Left ventricle myocardium inferior (tissue), 1 donor: ENCODE measurements around the gene PPP1R3G. TPM values are rescaled to one million over a fixed set of nuclear protein-coding genes. Genes with fewer than 3 reads are reported as not detected.

Source experiments
- DNase-seq: peaks from one replicate; pipeline ENCODE4 v3.0.0-alpha.2; 2020
- H3K27ac ChIP-seq: fragments of 200-600 bp; replicated peaks from 2 replicates; pipeline ENCODE4 v1.8.0; 2021
- H3K27me3 ChIP-seq: fragments of 200-600 bp; 2 replicates; pipeline ENCODE4 v1.8.0; 2021; ENCODE audit warnings: low read depth
- H3K36me3 ChIP-seq: fragments of 200-600 bp; 2 replicates; pipeline ENCODE4 v1.8.0; 2021
- H3K4me1 ChIP-seq: fragments of 200-600 bp; 2 replicates; pipeline ENCODE4 v1.8.0; 2021
- H3K4me3 ChIP-seq: fragments of 200-600 bp; 2 replicates; pipeline ENCODE4 v1.8.0; 2021; ENCODE audit warnings: mild to moderate bottlenecking, moderate library complexity
- H3K9me3 ChIP-seq: fragments of 200-600 bp; replicated peaks from 2 replicates; pipeline ENCODE4 v1.8.0; 2021
- intact Hi-C: fragments of 100-400 bp; cut with micrococcal nuclease; formaldehyde crosslinking; loops from one replicate; pipeline ENCODE4 v1.11.0; 2022
- total RNA-seq: library from RNA; stranded (reverse); fragmentation: NEBNext Ultra II Directional; extraction: Animal tissue kit (Norgen Biotek cat#: 25700); gene quantifications from one replicate; pipeline ENCODE4 v1.2.1, GENCODE V29; 2021
- TF ChIP-seq, protein P1 (sequence below): fragments of 200-600 bp; IDR thresholded peaks from 2 replicates; pipeline ENCODE4 v1.8.0; 2021; ENCODE audit warnings: antibody characterized with exemption, mild to moderate bottlenecking, borderline replicate concordance
- donor health status: DM: no; HTN: yes; CAD: no; lungs with severe emphysema.

Gene PPP1R3G
- total RNA-seq, 1 donor from 2014 or later, result 11.1 TPM

- Histone ChIP-seq H3K9me3 (no peaks in the 10 kb centered on the region), H3K27ac (no peak overlapping the region), H3K36me3 (no peaks in the 10 kb centered on the region), H3K27me3 (no peaks in the 10 kb centered on the region), H3K4me1 (peaks cover 35% of the 10 kb centered on the region), H3K4me3 (no peak overlapping the region)
- intact Hi-C loops, result no loop called here
- TF ChIP-seq, protein P1, sequence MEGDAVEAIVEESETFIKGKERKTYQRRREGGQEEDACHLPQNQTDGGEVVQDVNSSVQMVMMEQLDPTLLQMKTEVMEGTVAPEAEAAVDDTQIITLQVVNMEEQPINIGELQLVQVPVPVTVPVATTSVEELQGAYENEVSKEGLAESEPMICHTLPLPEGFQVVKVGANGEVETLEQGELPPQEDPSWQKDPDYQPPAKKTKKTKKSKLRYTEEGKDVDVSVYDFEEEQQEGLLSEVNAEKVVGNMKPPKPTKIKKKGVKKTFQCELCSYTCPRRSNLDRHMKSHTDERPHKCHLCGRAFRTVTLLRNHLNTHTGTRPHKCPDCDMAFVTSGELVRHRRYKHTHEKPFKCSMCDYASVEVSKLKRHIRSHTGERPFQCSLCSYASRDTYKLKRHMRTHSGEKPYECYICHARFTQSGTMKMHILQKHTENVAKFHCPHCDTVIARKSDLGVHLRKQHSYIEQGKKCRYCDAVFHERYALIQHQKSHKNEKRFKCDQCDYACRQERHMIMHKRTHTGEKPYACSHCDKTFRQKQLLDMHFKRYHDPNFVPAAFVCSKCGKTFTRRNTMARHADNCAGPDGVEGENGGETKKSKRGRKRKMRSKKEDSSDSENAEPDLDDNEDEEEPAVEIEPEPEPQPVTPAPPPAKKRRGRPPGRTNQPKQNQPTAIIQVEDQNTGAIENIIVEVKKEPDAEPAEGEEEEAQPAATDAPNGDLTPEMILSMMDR, result no peak
- no peak for DNase-seq
Observed at GRCh38 chr6:5100806-5101205, 15.7 kb downstream of the PPP1R3G start.

GRCh38 chr6:5102267-5102970 is 17.3 kb downstream of the PPP1R3G start:
- H3K4me1 ChIP-seq, result peaks cover 29% of the 10 kb centered on the region
- H3K36me3 ChIP-seq, result no peaks in the 10 kb centered on the region
- H3K9me3 ChIP-seq, result no peaks in the 10 kb centered on the region
- DNase-seq, result no peak
- H3K4me3 ChIP-seq, result no peak overlapping the region
- H3K27me3 ChIP-seq, result no peaks in the 10 kb centered on the region
- TF ChIP-seq, protein P1, result no peak
- intact Hi-C loops, result no loop called here
- H3K27ac ChIP-seq, result no peak overlapping the region

DNA sequence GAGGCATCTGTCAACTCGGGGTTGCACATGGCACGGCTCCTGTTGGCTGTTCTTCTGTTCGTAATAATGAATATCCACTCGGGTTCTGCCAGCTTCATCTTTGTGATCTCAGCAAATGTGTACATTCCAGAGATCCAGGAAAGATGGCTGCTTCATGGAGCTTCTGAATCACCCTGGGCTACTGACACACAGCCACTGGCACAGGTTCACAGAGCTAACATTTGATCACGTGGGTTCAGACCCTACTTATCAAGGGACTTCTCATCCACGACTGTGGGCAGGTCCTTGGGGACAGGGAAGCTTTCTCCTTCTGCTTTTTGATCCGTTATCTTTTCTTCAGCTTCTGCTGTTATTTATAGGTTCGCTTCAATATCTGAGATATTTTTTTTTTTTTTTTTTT is 18.1 kb downstream of the PPP1R3G start:
- Histone ChIP-seq H3K4me1 (peaks cover 21% of the 10 kb centered on the region), H3K4me3 (no peak overlapping the region), H3K36me3 (no peaks in the 10 kb centered on the region), H3K27me3 (no peaks in the 10 kb centered on the region), H3K9me3 (no peaks in the 10 kb centered on the region), H3K27ac (peak overlapping the region; percentile 16)
- no peak for DNase-seq
- intact Hi-C loops, result no loop called here
- TF ChIP-seq, protein P1, result no peak

DNA sequence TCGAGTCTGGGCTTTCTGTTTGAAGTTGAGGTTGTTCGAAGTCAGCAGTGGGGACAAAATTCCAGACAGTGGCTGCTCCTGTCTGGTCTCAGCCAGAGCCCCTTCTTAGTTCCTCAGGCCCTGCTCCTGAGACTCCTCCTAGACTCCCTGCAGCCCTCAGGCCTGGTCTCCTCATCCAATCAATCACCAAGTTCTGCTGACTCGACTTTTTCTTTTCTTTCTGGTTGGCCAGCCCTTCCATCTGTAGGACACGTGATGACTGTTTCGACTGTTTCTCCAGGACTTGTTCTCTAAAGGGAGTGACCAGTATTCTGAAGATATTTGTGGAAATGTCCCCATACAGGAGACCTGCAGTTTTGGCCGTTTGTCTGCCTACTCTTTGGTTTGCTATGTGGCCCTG is 19.5 kb downstream of the PPP1R3G start:
- Histone ChIP-seq H3K36me3 (no peaks in the 10 kb centered on the region), H3K27me3 (no peaks in the 10 kb centered on the region), H3K4me1 (peaks cover 30% of the 10 kb centered on the region), H3K9me3 (no peaks in the 10 kb centered on the region), H3K4me3 (no peak overlapping the region), H3K27ac (no peak overlapping the region)
- TF ChIP-seq, protein P1, result no peak
- intact Hi-C loops, result no loop called here
- DNase-seq, result no peak

DNA sequence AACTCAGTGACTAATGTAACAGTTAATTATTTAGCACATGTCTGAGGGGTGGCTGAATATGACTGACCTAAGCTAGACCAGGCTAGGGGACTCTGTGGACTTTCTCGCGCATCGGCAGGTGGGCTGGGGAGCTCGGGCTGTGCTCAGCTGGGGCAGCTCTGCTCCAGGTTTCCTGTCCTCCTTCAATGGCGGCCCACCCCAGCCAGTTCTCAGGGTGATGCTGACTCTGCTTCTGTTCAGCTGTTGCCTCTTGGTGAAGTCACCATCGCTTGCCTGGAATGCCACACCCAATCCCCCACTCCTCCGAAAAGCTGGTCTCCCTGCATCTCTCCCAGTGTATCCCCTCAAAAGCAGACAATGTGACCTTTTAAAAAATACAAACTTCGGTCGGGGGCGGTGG is 20.0 kb downstream of the PPP1R3G start:
- DNase-seq, result no peak
- Histone ChIP-seq H3K4me3 (no peak overlapping the region), H3K4me1 (peaks cover 34% of the 10 kb centered on the region), H3K27ac (no peak overlapping the region), H3K9me3 (no peaks in the 10 kb centered on the region), H3K36me3 (no peaks in the 10 kb centered on the region), H3K27me3 (no peaks in the 10 kb centered on the region)
- intact Hi-C loops, result no loop called here
- TF ChIP-seq, protein P1, result no peak
